ENCODE measurements around the gene KLHL28.

DNA sequence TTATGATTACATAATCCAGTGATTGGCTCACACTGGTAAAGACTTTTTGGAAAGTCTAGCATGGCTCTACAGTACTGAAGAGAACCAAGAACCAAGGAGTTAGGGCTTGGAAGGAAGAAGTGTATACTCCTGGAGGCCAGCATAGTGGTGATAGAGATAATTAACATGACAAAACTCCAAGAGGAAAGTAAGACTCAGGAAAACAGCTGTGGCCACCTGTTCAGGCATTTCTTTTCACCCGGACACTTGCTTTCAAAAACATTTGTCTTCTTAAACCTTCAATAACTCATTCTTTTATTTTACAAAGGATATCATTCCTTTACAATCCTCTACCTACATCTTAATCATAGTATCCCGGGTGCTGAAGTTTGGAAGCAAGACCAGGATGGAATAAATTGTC, 50.9 kb downstream of the KLHL28 start:
- TF ChIP-seq EP300 (IDR thresholded peaks at IDR 0.05; ENCODE audit: low read depth) (no peak), POLR2A (IDR thresholded peaks at IDR 0.05) (no peak), POLR2AphosphoS5 (IDR thresholded peaks at IDR 0.05) (no peak)
- TF ChIP-seq, protein P1, sequence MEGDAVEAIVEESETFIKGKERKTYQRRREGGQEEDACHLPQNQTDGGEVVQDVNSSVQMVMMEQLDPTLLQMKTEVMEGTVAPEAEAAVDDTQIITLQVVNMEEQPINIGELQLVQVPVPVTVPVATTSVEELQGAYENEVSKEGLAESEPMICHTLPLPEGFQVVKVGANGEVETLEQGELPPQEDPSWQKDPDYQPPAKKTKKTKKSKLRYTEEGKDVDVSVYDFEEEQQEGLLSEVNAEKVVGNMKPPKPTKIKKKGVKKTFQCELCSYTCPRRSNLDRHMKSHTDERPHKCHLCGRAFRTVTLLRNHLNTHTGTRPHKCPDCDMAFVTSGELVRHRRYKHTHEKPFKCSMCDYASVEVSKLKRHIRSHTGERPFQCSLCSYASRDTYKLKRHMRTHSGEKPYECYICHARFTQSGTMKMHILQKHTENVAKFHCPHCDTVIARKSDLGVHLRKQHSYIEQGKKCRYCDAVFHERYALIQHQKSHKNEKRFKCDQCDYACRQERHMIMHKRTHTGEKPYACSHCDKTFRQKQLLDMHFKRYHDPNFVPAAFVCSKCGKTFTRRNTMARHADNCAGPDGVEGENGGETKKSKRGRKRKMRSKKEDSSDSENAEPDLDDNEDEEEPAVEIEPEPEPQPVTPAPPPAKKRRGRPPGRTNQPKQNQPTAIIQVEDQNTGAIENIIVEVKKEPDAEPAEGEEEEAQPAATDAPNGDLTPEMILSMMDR (IDR thresholded peaks at IDR 0.05), result no peak
